MCF 10A (cell line): ENCODE data around the gene COL6A6. TPM values are rescaled to one million over a fixed set of nuclear protein-coding genes. Genes with fewer than 3 reads are reported as not detected.

Experiments used
- BruUV-seq: library from RNA; stranded (reverse); fragments of 400-500 nt; replicated peaks from 2 replicates; lab custom pipeline; 2021; lab: Mats Ljungman, UMichigan
- CTCF ChIA-PET: fragments of 300-600 bp; sonication (Branson Sonifier 250); formaldehyde crosslinking; extraction: SDS; loops from one replicate; lab custom pipeline; 2021; ENCODE audit warnings: antibody characterized with exemption, inconsistent platforms; lab: Yijun Ruan, JAX
- POLR2A ChIA-PET: fragments of 300-600, 350-650 bp; sonication (Branson Sonifier 250); formaldehyde crosslinking; extraction: SDS; loops from one replicate; lab custom pipeline; 2020; ENCODE audit warnings: antibody characterized with exemption, inconsistent platforms; lab: Yijun Ruan, JAX
- DNase-seq: peaks from one replicate; pipeline ENCODE4 v3.0.0-alpha.2; 2018; ENCODE audit not compliant: unreplicated experiment
- H3K27ac Mint-ChIP-seq: one replicate; pipeline ENCODE4 v1.8.0; 2022; ENCODE audit warnings: mild to moderate bottlenecking, low read depth, mixed read lengths; ENCODE audit not compliant: unreplicated experiment
- H3K27me3 Mint-ChIP-seq: one replicate; pipeline ENCODE4 v1.8.0; 2022; ENCODE audit warnings: mixed read lengths; ENCODE audit not compliant: insufficient read depth, unreplicated experiment
- H3K36me3 Mint-ChIP-seq: one replicate; pipeline ENCODE4 v1.8.0; 2022; ENCODE audit warnings: mild to moderate bottlenecking, moderate library complexity, mixed read lengths; ENCODE audit not compliant: insufficient read depth, unreplicated experiment
- H3K4me1 Mint-ChIP-seq: one replicate; pipeline ENCODE4 v1.8.0; 2022; ENCODE audit warnings: mixed read lengths; ENCODE audit not compliant: insufficient read depth, unreplicated experiment
- H3K4me3 Mint-ChIP-seq: one replicate; pipeline ENCODE4 v1.8.0; 2022; ENCODE audit warnings: mild to moderate bottlenecking, moderate library complexity, mixed read lengths; ENCODE audit not compliant: unreplicated experiment
- H3K9me3 Mint-ChIP-seq: one replicate; pipeline ENCODE4 v1.8.0; 2022; ENCODE audit warnings: mixed read lengths; ENCODE audit not compliant: unreplicated experiment
- CTCF ChIP-seq: fragments of 200-600 bp; IDR thresholded peaks from one replicate; pipeline ENCODE4 v1.8.0; 2022; ENCODE audit warnings: antibody characterized with exemption, mild to moderate bottlenecking; ENCODE audit not compliant: unreplicated experiment
- intact Hi-C: fragments of 100-400 bp; cut with micrococcal nuclease; formaldehyde crosslinking; loops from 2 replicates; pipeline ENCODE4 v1.14.1; 2022
- total RNA-seq: library from RNA; stranded (reverse); gene quantifications from 2 replicates; pipeline ENCODE4 v1.2.3, GENCODE V29; 2022

The COL6A6 gene
- total RNA-seq, 1 experiment from 2014 or later: not detected

- Mint-ChIP-seq H3K27me3 (peaks cover 19% of the 10 kb centered on the region), H3K27ac (no peak overlapping the region), H3K9me3 (no peaks in the 10 kb centered on the region), H3K4me1 (no peaks in the 10 kb centered on the region), H3K4me3 (no peak overlapping the region), H3K36me3 (no peaks in the 10 kb centered on the region)
- BruUV-seq: no TSS peak
- ChIA-PET POLR2A (interaction anchor here (0.5 kb wide), 1 partner anchor 310 kb away, joined by 4 read pairs; no protein-coding TSS in a partner anchor), CTCF (no interaction called here)
- DNase-seq: no peak
- no peak for TF ChIP-seq CTCF
- intact Hi-C loops: no loop called here
Measured at GRCh38 chr3:130473416-130473815, 43.6 kb upstream of the COL6A6 start.

- BruUV-seq: no TSS peak
- H3K4me1 Mint-ChIP-seq: no peaks in the 10 kb centered on the region
- intact Hi-C loops: no loop called here
- DNase-seq: peak; percentile 21
- H3K27me3 Mint-ChIP-seq: no peaks in the 10 kb centered on the region
- H3K4me3 Mint-ChIP-seq: no peak overlapping the region
- TF ChIP-seq CTCF: no peak
- H3K27ac Mint-ChIP-seq: no peak overlapping the region
- ChIA-PET CTCF (interaction anchor here (0.6 to 0.9 kb wide), 7 partner anchors 58 to 453 kb away, joined by 3 to 4 read pairs (median 3); no protein-coding TSS in a partner anchor), POLR2A (no interaction called here)
- H3K9me3 Mint-ChIP-seq: no peaks in the 10 kb centered on the region
- H3K36me3 Mint-ChIP-seq: no peaks in the 10 kb centered on the region
Measured at GRCh38 chr3:130480736-130481135, 36.2 kb upstream of the COL6A6 start.

- intact Hi-C loops: no loop called here
- no peaks in the 10 kb centered on the region for H3K9me3 Mint-ChIP-seq
- no peak overlapping the region for H3K27ac Mint-ChIP-seq
- no peak for DNase-seq
- no TSS peak for BruUV-seq
- H3K36me3 Mint-ChIP-seq: no peaks in the 10 kb centered on the region
- H3K4me1 Mint-ChIP-seq: no peaks in the 10 kb centered on the region
- ChIA-PET CTCF (no interaction called here), POLR2A (no interaction called here)
- H3K27me3 Mint-ChIP-seq: no peaks in the 10 kb centered on the region
- H3K4me3 Mint-ChIP-seq: no peak overlapping the region
- no peak for TF ChIP-seq CTCF
Measured at GRCh38 chr3:130488288-130488687, 28.7 kb upstream of the COL6A6 start.

GRCh38 chr3:130488769-130489450 is 28.1 kb upstream of the COL6A6 start:
- POLR2A ChIA-PET: no interaction called here
- Mint-ChIP-seq H3K4me3 (no peak overlapping the region), H3K27me3 (no peaks in the 10 kb centered on the region), H3K4me1 (no peaks in the 10 kb centered on the region), H3K36me3 (no peaks in the 10 kb centered on the region), H3K27ac (no peak overlapping the region), H3K9me3 (no peaks in the 10 kb centered on the region)
- no peak for DNase-seq
- no peak for TF ChIP-seq CTCF
- CTCF ChIA-PET: no interaction called here
- BruUV-seq: no TSS peak
- intact Hi-C loops: no loop called here
